ENCODE data around the gene EEF1A1. TPM values are rescaled to one million over a fixed set of nuclear protein-coding genes. Genes with fewer than 3 reads are reported as not detected.
A peak's percentile ranks its signal among the peaks of the same experiment; 100 is the strongest.

The EEF1A1 gene
- total and polyA plus RNA-seq, 2 of the 4 experiments (the other 2 are of a cell fraction) = 14,757 to 30,152 TPM

GRCh38 chr6:73560182-73560732, 39.4 kb upstream of the EEF1A1 start:
- H3K4ac ChIP-seq (ENCODE audit: low read depth, low read length) = no peak overlapping the region
- POLR2A ChIA-PET (ENCODE audit: unreplicated experiment) = no interaction called here

More at GRCh38 chr6:73560182-73560732, 39.4 kb upstream of the EEF1A1 start:
- Histone ChIP-seq H3K9me1 (ENCODE audit: insufficient read depth, low read length) (no peaks in the 10 kb centered on the region), H3K9ac (ENCODE audit: low read depth, low read length) (no peak overlapping the region), H3K4me2 (ENCODE audit: low read depth, low read length) (peak overlapping the region; percentile 44; the same call in 1 of the 2 replicates), H2BK15ac (ENCODE audit: low read depth, low read length) (no peak overlapping the region), H4K5ac (ENCODE audit: low read depth, low read length) (no peak overlapping the region), H2AFZ (replicated peaks; ENCODE audit: low read length, poor library complexity) (no peak overlapping the region), H4K8ac (ENCODE audit: low read depth in 2 of 2, low read length in 2 of 2) (no peak overlapping the region), H3K9me3 (ENCODE audit: control insufficient read depth, insufficient read depth, low read length) (no peaks in the 10 kb centered on the region), H3K4me3 (ENCODE audit: insufficient read depth, low read depth, low read length) (no peak overlapping the region), H3K23ac (ENCODE audit: low read depth, low read length) (no peak overlapping the region), H4K20me1 (ENCODE audit: insufficient read depth, low read length) (no peaks in the 10 kb centered on the region), H3K56ac (ENCODE audit: extremely low read depth, insufficient read depth, low read length) (no peak overlapping the region), H3K4me1 (ENCODE audit: control insufficient read depth, insufficient read depth, low read length) (peaks cover 2% of the 10 kb centered on the region; the same call in 1 of the 2 replicates), H3K27me3 (ENCODE audit: control insufficient read depth, insufficient read depth, low read length) (no peaks in the 10 kb centered on the region), H4K91ac (ENCODE audit: insufficient read depth, low read depth, low read length) (no peak overlapping the region), H3K27ac (ENCODE audit: insufficient read depth, low read length) (no peak overlapping the region), H2BK120ac (ENCODE audit: low read depth, low read length) (no peak overlapping the region), H2AK9ac (replicated peaks; ENCODE audit: low read depth, low read length, poor library complexity) (no peak overlapping the region), H3K14ac (replicated peaks; ENCODE audit: low read depth, low read length) (no peak overlapping the region), H3K36me3 (ENCODE audit: control insufficient read depth, insufficient read depth, low read length) (no peaks in the 10 kb centered on the region), H2BK5ac (ENCODE audit: low read depth, low read length, poor library complexity, severe bottlenecking) (no peak overlapping the region), H3K18ac (ENCODE audit: low read depth, low read length) (no peak overlapping the region), H2BK20ac (ENCODE audit: low read depth, low read length) (no peak overlapping the region), H3K79me1 (ENCODE audit: low read depth in 1 of 2, low read length in 2 of 2) (no peaks in the 10 kb centered on the region), H2AK5ac (ENCODE audit: low read depth, low read length) (no peak overlapping the region)
- dilution Hi-C loops (cut with HindIII; ENCODE audit: low sequenced_read_pairs, unreplicated experiment) = no loop called here
- TF ChIP-seq CEBPB (IDR thresholded peaks at IDR 0.05; ENCODE audit: low read depth, low read length) (no peak), BHLHE40 (IDR thresholded peaks at IDR 0.05; ENCODE audit: low read depth, low read length) (no peak), SMC3 (IDR thresholded peaks at IDR 0.05; ENCODE audit: low read depth, low read length) (no peak), USF2 (IDR thresholded peaks at IDR 0.05; ENCODE audit: low read depth, low read length) (no peak), RAD21 (IDR thresholded peaks at IDR 0.05; ENCODE audit: low read length) (no peak), POLR2A (IDR thresholded peaks at IDR 0.05; ENCODE audit: low read depth, low read length) (no peak), CTCF (conservative IDR thresholded peaks at IDR 0.05; ENCODE audit: low read depth, low read length) (no peak), ELK1 (IDR thresholded peaks at IDR 0.05; ENCODE audit: borderline replicate concordance, low read depth, low read length) (no peak), FOS (IDR thresholded peaks at IDR 0.05; ENCODE audit: low read depth, low read length) (no peak), RFX5 (IDR thresholded peaks at IDR 0.05; ENCODE audit: low read depth, low read length) (no peak), RCOR1 (IDR thresholded peaks at IDR 0.05; ENCODE audit: insufficient replicate concordance, low read length) (no peak)
- in situ Hi-C loops (cut with MboI; ENCODE audit: low sequenced_read_pairs) = no loop called here
- DNase-seq (no peak), ATAC-seq (ENCODE audit: low read depth) (no peak)
- CTCF ChIA-PET = interaction anchor here (0.6 to 1.2 kb wide), 2 partner anchors 13 to 41 kb away, joined by 3 read pairs; no protein-coding TSS in a partner anchor
- WGBS, 2 experiments (ENCODE audit: extremely low coverage in 2 of 2, insufficient read length in 1 of 2) = 50% methylated on average over 2 of the region's 8 CpGs; no CpG with 5 or more reads in 1 of the 2 experiments
- intact Hi-C loops (cut with micrococcal nuclease) = no loop called here
- no TSS peak for BruUV-seq (replicated peaks)

Data from IMR-90 (cell line).